Thyroid gland (tissue), 4 donors: ENCODE measurements around the gene HMGN2. TPM values are rescaled to one million over a fixed set of nuclear protein-coding genes. Genes with fewer than 3 reads are reported as not detected.
"Not testable (repeated sequence)": the region's sequence is repeated elsewhere in the genome, so short reads cannot be mapped to it uniquely, and the experiment has no call there.

Experiments
- DNase-seq, 2 donors: peaks; one replicate each; pipeline ENCODE4 v3.0.0-alpha.2; 2019
- H3K27ac ChIP-seq, 3 donors: fragments of 200-600 bp; sonication (generic); 1 replicate in 2 of 3; 2 replicates in 1 of 3; pipeline ENCODE4 v1.5.1; 2016 to 2019; ENCODE audit warnings: mild to moderate bottlenecking in 1 of 3, moderate library complexity in 1 of 3
- H3K27me3 ChIP-seq: fragments of 200-600 bp; sonication (generic); one replicate; pipeline ENCODE4 v1.5.1; 2019
- H3K36me3 ChIP-seq, 2 donors: fragments of 200-600 bp; sonication (generic); one replicate each; pipeline ENCODE4 v1.5.1; 2016 to 2019
- H3K4me1 ChIP-seq, 2 donors: fragments of 200-600 bp; sonication (generic); one replicate each; pipeline ENCODE4 v1.5.1; 2017 to 2019
- H3K4me3 ChIP-seq, 3 donors: fragments of 200-600 bp; sonication (generic); replicated peaks in 1 of 3; 1 replicate in 2 of 3; 2 replicates in 1 of 3; pipeline ENCODE4 v1.5.1; 2016; ENCODE audit warnings: mild to moderate bottlenecking in 1 of 3
- H3K9me3 ChIP-seq: fragments of 200-600 bp; sonication (generic); one replicate; pipeline ENCODE4 v1.5.1; 2017
- CTCF ChIP-seq, 6 experiments: fragments of 200-600 bp in 3 of 6; fragments of 450-650 bp in 3 of 6; sonication (generic) in 3 of 6; IDR thresholded peaks; one replicate each; pipeline ENCODE4 v1.5.1; 2016 to 2019; ENCODE audit warnings: antibody characterized with exemption in 6 of 6, mild to moderate bottlenecking in 2 of 6, inconsistent platforms in 1 of 6, moderate library complexity in 1 of 6
- POLR2A ChIP-seq, 2 donors: fragments of 450-650 bp; IDR thresholded peaks; one replicate each; pipeline ENCODE4 v1.6.1; 2017; ENCODE audit warnings: antibody characterized with exemption in 2 of 2, mild to moderate bottlenecking in 2 of 2, moderate library complexity in 1 of 2
- WGBS, 2 donors: methylation state at CpG; one replicate each; pipeline ENCODE4 v1.1.5; 2017; 5-methylcytosine and 5-hydroxymethylcytosine counted together
- intact Hi-C: fragments of 100-400 bp; cut with DNase I; formaldehyde crosslinking; loops from one replicate; pipeline ENCODE4 v1.15.1; 2023
- total RNA-seq, 4 donors: library from RNA; depleted of rRNA; stranded (reverse); fragments of >200 nt; gene quantifications; one replicate each; pipeline ENCODE4 v1.2.3, GENCODE V29; 2016

The HMGN2 gene
- total RNA-seq, 4 donors from 2014 or later, result 277 to 411 (median 319) TPM

GRCh38 chr1:26498894-26499293 lies 26.7 kb downstream of the HMGN2 start:
- no peaks in the 10 kb centered on the region for H3K36me3 ChIP-seq
- intact Hi-C loops, result no loop called here
- H3K9me3 ChIP-seq, result no peaks in the 10 kb centered on the region
- peaks cover 10 to 16% of the 10 kb centered on the region in 2 donors for H3K4me1 ChIP-seq
- TF ChIP-seq POLR2A (IDR thresholded peaks at IDR 0.05) (no peak), CTCF (IDR thresholded peaks at IDR 0.05) (no peak)
- H3K27ac ChIP-seq, result no peak overlapping the region
- H3K4me3 ChIP-seq, result no peak overlapping the region
- H3K27me3 ChIP-seq, result no peaks in the 10 kb centered on the region
- DNase-seq, result no peak
- 92 to 95% methylated on average over 7 of the region's 7 CpGs for WGBS, 2 donors

- WGBS, 2 donors, result 0% methylated on average over 14 to 18 of the region's 74 CpGs
- Histone ChIP-seq H3K27me3 (no peaks in the 10 kb centered on the region), H3K36me3 (no peaks in the 10 kb centered on the region), H3K9me3 (no peaks in the 10 kb centered on the region), H3K4me3 (peak overlapping the region; percentile 8 to 61 (median 61)), H3K4me1 (peaks cover 10 to 16% of the 10 kb centered on the region in 2 donors), H3K27ac (peak overlapping the region; percentile 75 to 95 (median 89))
- intact Hi-C loops, result loop anchor here (2.0 kb wide), 1 partner anchor 30 kb away; no protein-coding TSS in a partner anchor
- peak; percentile 90 to 92 for DNase-seq
- TF ChIP-seq POLR2A (IDR thresholded peaks at IDR 0.05), result peak in 1 of 2 donors; percentile 69
- peak in 1 of 6 experiments; percentile 16 for TF ChIP-seq CTCF (IDR thresholded peaks at IDR 0.05)
Measured at GRCh38 chr1:26500488-26501175, 28.4 kb downstream of the HMGN2 start.

- 22 to 23% methylated on average over 2 of the region's 2 CpGs for WGBS, 2 donors
- DNase-seq, result peak; percentile 87 to 91
- Histone ChIP-seq H3K4me1 (peaks cover 3 to 11% of the 10 kb centered on the region in 2 donors), H3K27ac (peak overlapping the region; percentile 87 to 91 (median 90))
- H3K27me3 ChIP-seq, H3K4me3 ChIP-seq, intact Hi-C loops, H3K9me3 ChIP-seq, H3K36me3 ChIP-seq: not testable (repeated sequence)
Measured at GRCh38 chr1:26510711-26511110, 38.5 kb downstream of the HMGN2 start.

GRCh38 chr1:26515836-26516235 lies 43.6 kb downstream of the HMGN2 start:
- H3K4me3 ChIP-seq, H3K36me3 ChIP-seq, H3K4me1 ChIP-seq, DNase-seq, intact Hi-C loops, H3K9me3 ChIP-seq, H3K27ac ChIP-seq, H3K27me3 ChIP-seq: not testable (repeated sequence)
- 94 to 97% methylated on average over 4 of the region's 4 CpGs for whole genome bisulfite sequencing, 2 donors

GRCh38 chr1:26516987-26517765 lies 44.9 kb downstream of the HMGN2 start:
- intact Hi-C loops, result no loop called here
- Histone ChIP-seq H3K27me3 (no peaks in the 10 kb centered on the region), H3K36me3 (no peaks in the 10 kb centered on the region), H3K27ac (no peak overlapping the region), H3K4me3 (no peak overlapping the region), H3K9me3 (no peaks in the 10 kb centered on the region), H3K4me1 (peaks cover 9 to 11% of the 10 kb centered on the region in 2 donors)
- peak in 1 of 2 donors; percentile 19 for DNase-seq
- 87 to 91% methylated on average over 4 of the region's 4 CpGs for WGBS, 2 donors
- no peak for TF ChIP-seq POLR2A (IDR thresholded peaks at IDR 0.05)
- no peak for TF ChIP-seq CTCF (IDR thresholded peaks at IDR 0.05)

- TF ChIP-seq CTCF (IDR thresholded peaks at IDR 0.05), result no peak
- TF ChIP-seq POLR2A (IDR thresholded peaks at IDR 0.05), result no peak
- no peak for DNase-seq
- Histone ChIP-seq H3K4me1 (peaks cover 9 to 13% of the 10 kb centered on the region in 2 donors), H3K4me3 (no peak overlapping the region), H3K9me3 (no peaks in the 10 kb centered on the region), H3K27me3 (no peaks in the 10 kb centered on the region), H3K36me3 (no peaks in the 10 kb centered on the region), H3K27ac (no peak overlapping the region)
- WGBS, 2 donors, result 80 to 96% methylated on average over 1 of the region's 1 CpG
- intact Hi-C loops, result no loop called here
Measured at GRCh38 chr1:26517766-26518049, 45.5 kb downstream of the HMGN2 start.
